ENCODE measurements around the gene SLC22A3. TPM values are rescaled to one million over a fixed set of nuclear protein-coding genes. Genes with fewer than 3 reads are reported as not detected.
"Not testable (repeated sequence)": the region's sequence is repeated elsewhere in the genome, so short reads cannot be mapped to it uniquely, and the experiment has no call there.

Gene SLC22A3
- not detected in 2 replicates for total RNA-seq (2014; rRNA removed; shearing (Covaris generic))

GRCh38 chr6:160348223-160349019 is at the start of gene SLC22A3:
TSS of gene SLC22A3 (plus strand) at chr6:160348378. CDS start at chr6:160348420, 42 bp downstream.
- DNase-seq (ENCODE audit: low spot score), result no peak

- DNase-seq (ENCODE audit: low spot score), result no peak
These were observed 48.6 kb upstream of the SLC22A3 start for GRCh38 chr6:160299559-160299958.

GRCh38 chr6:160300076-160300695 is 48.0 kb upstream of the SLC22A3 start:
- DNase-seq (ENCODE audit: low spot score), result no peak

GRCh38 chr6:160301339-160301738 is 46.8 kb upstream of the SLC22A3 start:
- DNase-seq (ENCODE audit: low spot score), result no peak

GRCh38 chr6:160302431-160303082 is 45.6 kb upstream of the SLC22A3 start:
- DNase-seq (ENCODE audit: low spot score), result not testable (repeated sequence)

GRCh38 chr6:160303806-160304205 is 44.4 kb upstream of the SLC22A3 start:
- DNase-seq (ENCODE audit: low spot score), result no peak

- no peak for DNase-seq (ENCODE audit: low spot score)
These were observed 42.1 kb upstream of the SLC22A3 start for GRCh38 chr6:160305926-160306713.

GRCh38 chr6:160309718-160310117 is 38.5 kb upstream of the SLC22A3 start:
- no peak for DNase-seq (ENCODE audit: low spot score)

- DNase-seq (ENCODE audit: low spot score), result no peak
These were observed 35.3 kb upstream of the SLC22A3 start for GRCh38 chr6:160312900-160313299.

- no peak for DNase-seq (ENCODE audit: low spot score)
These were observed 32.9 kb upstream of the SLC22A3 start for GRCh38 chr6:160315310-160315709.

- no peak for DNase-seq (ENCODE audit: low spot score)
These were observed 31.9 kb upstream of the SLC22A3 start for GRCh38 chr6:160316261-160316660.

GRCh38 chr6:160319246-160319645 is 28.9 kb upstream of the SLC22A3 start:
- DNase-seq (ENCODE audit: low spot score), result no peak

- no peak for DNase-seq (ENCODE audit: low spot score)
These were observed 26.3 kb upstream of the SLC22A3 start for GRCh38 chr6:160321729-160322505.

- no peak for DNase-seq (ENCODE audit: low spot score)
These were observed 20.2 kb upstream of the SLC22A3 start for GRCh38 chr6:160327981-160328380.

- DNase-seq (ENCODE audit: low spot score), result no peak
These were observed 19.7 kb upstream of the SLC22A3 start for GRCh38 chr6:160328447-160328846.

GRCh38 chr6:160329188-160329587 is 19.0 kb upstream of the SLC22A3 start:
- no peak for DNase-seq (ENCODE audit: low spot score)

GRCh38 chr6:160330619-160331018 is 17.6 kb upstream of the SLC22A3 start:
- DNase-seq (ENCODE audit: low spot score), result no peak

- no peak for DNase-seq (ENCODE audit: low spot score)
These were observed 17.0 kb upstream of the SLC22A3 start for GRCh38 chr6:160331204-160331603.

GRCh38 chr6:160331753-160332152 is 16.4 kb upstream of the SLC22A3 start:
- no peak for DNase-seq (ENCODE audit: low spot score)

GRCh38 chr6:160333101-160333500 is 15.1 kb upstream of the SLC22A3 start:
- DNase-seq (ENCODE audit: low spot score), result no peak

GRCh38 chr6:160333841-160334240 is 14.3 kb upstream of the SLC22A3 start:
- DNase-seq (ENCODE audit: low spot score), result no peak
